Mesendoderm (in vitro differentiated cells): ENCODE data around the gene RAB37.

Experiments
- DNase-seq: peaks from one replicate; pipeline ENCODE4 v3.0.0; 2013
- H2AK5ac ChIP-seq: 2 replicates; pipeline ENCODE4 v1.6.1; 2013; ENCODE audit warnings: low read length, inconsistent platforms
- H2BK120ac ChIP-seq: 2 replicates; pipeline ENCODE4 v1.6.1; 2013; ENCODE audit warnings: low read depth, mild to moderate bottlenecking, low read length, moderate library complexity, mixed read lengths
- H2BK15ac ChIP-seq: replicated peaks from 2 replicates; pipeline ENCODE4 v1.6.1; 2013; ENCODE audit warnings: low read depth, mild to moderate bottlenecking, moderate library complexity
- H2BK5ac ChIP-seq: 2 replicates; pipeline ENCODE4 v1.6.1; 2013; ENCODE audit warnings: low read length, inconsistent platforms
- H3K18ac ChIP-seq: 2 replicates; pipeline ENCODE4 v1.6.1; 2013; ENCODE audit warnings: mild to moderate bottlenecking, low read length, mixed read lengths
- H3K23ac ChIP-seq: one replicate; pipeline ENCODE4 v1.6.1; 2013; ENCODE audit warnings: low read length
- H3K27ac ChIP-seq: 2 replicates; pipeline ENCODE4 v1.5.1; 2013; ENCODE audit warnings: low read depth, mild to moderate bottlenecking, inconsistent platforms, low read length, moderate library complexity
- H3K27me3 ChIP-seq: 2 replicates; pipeline ENCODE4 v1.6.1; 2013; ENCODE audit warnings: low read length, control low read depth, mild to moderate bottlenecking, inconsistent platforms; ENCODE audit not compliant: insufficient read depth, poor library complexity
- H3K36me3 ChIP-seq: 2 replicates; pipeline ENCODE4 v1.6.1; 2013; ENCODE audit warnings: low read length, inconsistent platforms; ENCODE audit not compliant: control insufficient read depth, insufficient read depth
- H3K4ac ChIP-seq: one replicate; pipeline ENCODE4 v1.6.1; 2013; ENCODE audit warnings: low read depth, mild to moderate bottlenecking, low read length, moderate library complexity
- H3K4me1 ChIP-seq: 2 replicates; pipeline ENCODE4 v1.6.1; 2013; ENCODE audit warnings: low read depth, low read length, inconsistent platforms; ENCODE audit not compliant: control insufficient read depth
- H3K4me2 ChIP-seq: 2 replicates; pipeline ENCODE4 v1.6.1; 2013; ENCODE audit warnings: low read length
- H3K4me3 ChIP-seq: 2 replicates; pipeline ENCODE4 v1.5.1; 2013; ENCODE audit warnings: mild to moderate bottlenecking, low read length
- H3K56ac ChIP-seq: one replicate; pipeline ENCODE4 v1.6.1; 2013; ENCODE audit warnings: low read length
- H3K79me1 ChIP-seq: 2 replicates; pipeline ENCODE4 v1.6.1; 2013; ENCODE audit warnings: low read length, inconsistent platforms
- H3K79me2 ChIP-seq: 2 replicates; pipeline ENCODE4 v1.6.1; 2013; ENCODE audit warnings: mild to moderate bottlenecking, low read length; ENCODE audit not compliant: control insufficient read depth, insufficient read depth
- H3K9ac ChIP-seq: 2 replicates; pipeline ENCODE4 v1.6.1; 2013; ENCODE audit warnings: low read length, inconsistent platforms
- H4K5ac ChIP-seq: one replicate; pipeline ENCODE4 v1.6.1; 2013; ENCODE audit warnings: low read length
- H4K8ac ChIP-seq: one replicate; pipeline ENCODE4 v1.6.1; 2013; ENCODE audit warnings: low read depth, mild to moderate bottlenecking, control low read depth, low read length, moderate library complexity
- WGBS: extraction: QIAGEN DNeasy Blood & Tissue Kit; methylation state at CpG from one replicate; pipeline ENCODE4 v1.1.7; 2013; ENCODE audit warnings: low lambda C conversion rate, missing lambda C conversion rate; ENCODE audit not compliant: insufficient coverage; ENCODE audit errors: extremely low coverage; 5-methylcytosine and 5-hydroxymethylcytosine counted together

RAB37 gene

DNA sequence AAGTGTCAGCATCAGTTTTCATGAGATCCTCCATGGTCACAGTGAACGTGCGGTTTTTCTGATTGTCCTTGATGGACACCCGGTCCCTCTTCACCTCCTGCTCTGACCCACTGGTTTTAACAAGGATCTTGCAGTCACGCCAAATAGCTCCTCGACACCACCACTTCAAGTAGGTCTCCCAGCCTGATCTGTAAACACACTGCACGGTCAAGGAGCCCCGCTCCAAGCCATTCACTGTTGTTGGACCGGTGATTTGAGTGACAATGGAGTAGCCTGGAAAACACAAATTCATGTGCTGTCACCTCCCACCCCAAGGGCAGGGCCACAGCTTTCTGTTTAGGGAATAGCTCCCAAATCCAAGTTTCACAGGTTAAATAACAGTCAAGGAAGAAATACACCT, 32.5 kb upstream of the RAB37 start:
- Histone ChIP-seq H3K56ac (no peak overlapping the region), H3K9ac (no peak overlapping the region), H4K5ac (no peak overlapping the region), H3K18ac (no peak overlapping the region), H2BK120ac (no peak overlapping the region), H3K4me1 (no peaks in the 10 kb centered on the region), H3K79me2 (no peaks in the 10 kb centered on the region), H3K79me1 (no peaks in the 10 kb centered on the region), H2AK5ac (no peak overlapping the region), H3K4ac (no peak overlapping the region), H2BK5ac (no peak overlapping the region), H3K27ac (no peak overlapping the region), H2BK15ac (no peak overlapping the region), H3K23ac (no peak overlapping the region), H3K27me3 (no peaks in the 10 kb centered on the region), H4K8ac (no peak overlapping the region), H3K4me2 (no peak overlapping the region), H3K4me3 (no peak overlapping the region), H3K36me3 (no peaks in the 10 kb centered on the region)
- DNase-seq = no peak
- no CpG with 5 or more reads among the region's 8 CpGs for WGBS

DNA sequence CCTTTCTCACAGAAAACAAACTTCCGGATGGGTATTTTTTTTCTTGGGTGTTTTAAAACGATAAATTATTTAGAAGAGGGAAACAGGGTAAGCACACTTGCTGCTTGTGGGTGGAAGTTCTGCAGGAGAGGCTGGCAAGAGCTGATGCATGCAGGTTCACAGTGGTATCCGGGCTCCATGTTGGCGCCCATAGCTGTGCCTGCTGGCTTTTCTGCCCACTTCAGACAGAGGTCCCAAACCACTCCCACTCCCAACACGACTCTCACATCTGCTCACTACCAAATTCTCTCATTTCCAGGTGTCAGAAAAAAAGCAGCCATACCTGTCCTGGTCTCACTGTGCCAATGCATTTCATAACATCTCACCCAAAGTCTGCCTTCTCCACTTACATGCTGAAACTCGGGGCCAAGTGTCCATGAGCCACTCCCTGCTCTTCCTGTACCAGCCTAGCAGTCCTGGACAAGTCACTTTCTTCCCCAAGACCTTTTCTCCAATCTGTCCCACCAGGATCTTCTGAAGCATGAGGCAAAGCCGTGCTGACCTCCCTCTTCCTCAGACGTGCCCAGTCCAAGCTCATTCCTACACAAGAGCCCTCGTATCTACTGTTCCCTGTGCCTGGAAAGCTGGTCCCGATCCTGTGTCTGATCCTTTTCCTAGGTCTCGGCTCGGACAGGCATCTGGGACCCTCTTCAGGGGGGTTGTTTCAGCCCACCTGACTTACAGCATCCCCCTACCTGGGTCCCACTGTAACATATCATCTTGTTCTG, 25.8 kb upstream of the RAB37 start:
- no peak overlapping the region for H3K56ac ChIP-seq
- no peak overlapping the region for H2BK15ac ChIP-seq
- H3K4me3 ChIP-seq = no peak overlapping the region
- H2AK5ac ChIP-seq = no peak overlapping the region
- H2BK120ac ChIP-seq = no peak overlapping the region
- no CpG with 5 or more reads among the region's 12 CpGs for WGBS
- H3K4ac ChIP-seq = no peak overlapping the region
- no peaks in the 10 kb centered on the region for H3K36me3 ChIP-seq
- DNase-seq = no peak
- H3K4me1 ChIP-seq = no peaks in the 10 kb centered on the region
- H3K27me3 ChIP-seq = no peaks in the 10 kb centered on the region
- H3K79me2 ChIP-seq = no peaks in the 10 kb centered on the region
- no peak overlapping the region for H3K4me2 ChIP-seq
- H3K18ac ChIP-seq = no peak overlapping the region
- H3K9ac ChIP-seq = no peak overlapping the region
- no peak overlapping the region for H3K27ac ChIP-seq
- H2BK5ac ChIP-seq = no peak overlapping the region
- H4K8ac ChIP-seq = no peak overlapping the region
- H3K23ac ChIP-seq = no peak overlapping the region
- no peaks in the 10 kb centered on the region for H3K79me1 ChIP-seq
- H4K5ac ChIP-seq = no peak overlapping the region

DNA sequence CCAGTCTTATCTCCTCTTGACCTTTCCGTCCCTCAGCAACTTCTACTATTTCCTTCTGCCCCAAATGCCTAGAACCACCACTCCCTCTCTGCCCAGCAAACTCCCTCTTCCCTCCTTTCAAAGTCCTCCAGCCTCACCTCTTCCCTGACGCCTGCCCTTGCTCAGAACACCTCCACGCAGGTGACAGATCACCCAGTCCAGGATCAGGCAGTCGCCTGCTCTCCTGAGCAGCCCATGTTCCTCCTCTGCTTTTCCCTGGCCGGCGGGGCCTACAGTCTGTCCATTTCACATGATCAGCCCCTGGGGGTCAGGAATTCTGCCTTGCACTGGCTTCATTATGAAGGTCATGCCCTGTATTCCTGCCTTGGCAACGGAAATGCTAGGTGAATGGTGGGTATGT, 24.8 kb upstream of the RAB37 start:
- Histone ChIP-seq H2AK5ac (no peak overlapping the region), H3K4me3 (no peak overlapping the region), H3K79me2 (no peaks in the 10 kb centered on the region), H3K27ac (no peak overlapping the region), H2BK5ac (no peak overlapping the region), H2BK15ac (no peak overlapping the region), H3K36me3 (no peaks in the 10 kb centered on the region), H4K5ac (no peak overlapping the region), H4K8ac (no peak overlapping the region), H3K27me3 (no peaks in the 10 kb centered on the region), H3K18ac (no peak overlapping the region), H2BK120ac (no peak overlapping the region), H3K23ac (no peak overlapping the region), H3K4me1 (no peaks in the 10 kb centered on the region), H3K9ac (no peak overlapping the region), H3K4me2 (no peak overlapping the region), H3K79me1 (no peaks in the 10 kb centered on the region), H3K56ac (no peak overlapping the region), H3K4ac (no peak overlapping the region)
- DNase-seq = no peak
- WGBS = no CpG with 5 or more reads among the region's 7 CpGs

DNA sequence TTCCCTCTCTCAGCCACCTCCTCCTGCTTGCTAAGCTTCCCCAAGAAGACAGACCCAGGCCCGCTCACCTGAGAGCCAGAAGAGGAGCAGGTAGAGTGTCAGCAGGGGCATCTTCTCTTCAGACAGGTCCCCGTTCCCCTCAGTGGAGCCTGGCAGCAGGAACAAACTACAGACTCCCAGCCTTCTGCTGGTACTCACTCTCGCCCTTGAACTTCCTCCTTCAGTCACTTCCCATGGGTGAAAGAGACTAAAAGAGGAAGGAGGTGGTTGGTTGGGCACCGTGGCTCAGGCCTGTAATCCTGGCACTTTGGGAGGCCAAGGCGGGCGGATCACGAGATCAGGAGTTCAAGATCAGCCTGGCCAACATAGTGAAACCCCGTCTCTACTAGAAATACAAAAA, 24.3 kb upstream of the RAB37 start, which contains the start of gene CD300LF:
Gene CD300LF (minus strand): TSS at position 168 of the 400 bp plus-strand sequence. CDS start 57 bp downstream, at position 111.
- H2AK5ac ChIP-seq = no peak within 1 kb of the TSS
- H2BK120ac ChIP-seq = no peak within 1 kb of the TSS
- H3K23ac ChIP-seq = no peak within 1 kb of the TSS
- no peaks in the 10 kb centered on the region for H3K36me3 ChIP-seq
- no peak within 1 kb of the TSS for H4K8ac ChIP-seq
- H4K5ac ChIP-seq = no peak within 1 kb of the TSS
- WGBS = no CpG with 5 or more reads among the region's 8 CpGs
- H3K27ac ChIP-seq = no peak within 1 kb of the TSS
- no peak within 1 kb of the TSS for H3K4me3 ChIP-seq
- no peaks in the 10 kb centered on the region for H3K79me1 ChIP-seq
- H3K27me3 ChIP-seq = no peaks in the 10 kb centered on the region
- H2BK15ac ChIP-seq = no peak within 1 kb of the TSS
- H3K18ac ChIP-seq = no peak within 1 kb of the TSS
- no peak within 1 kb of the TSS for H3K4ac ChIP-seq
- H3K4me1 ChIP-seq = no peaks in the 10 kb centered on the region
- DNase-seq = no peak
- no peak within 1 kb of the TSS for H3K4me2 ChIP-seq
- no peak within 1 kb of the TSS for H3K56ac ChIP-seq
- no peak within 1 kb of the TSS for H2BK5ac ChIP-seq
- no peaks in the 10 kb centered on the region for H3K79me2 ChIP-seq
- H3K9ac ChIP-seq = no peak within 1 kb of the TSS

DNA sequence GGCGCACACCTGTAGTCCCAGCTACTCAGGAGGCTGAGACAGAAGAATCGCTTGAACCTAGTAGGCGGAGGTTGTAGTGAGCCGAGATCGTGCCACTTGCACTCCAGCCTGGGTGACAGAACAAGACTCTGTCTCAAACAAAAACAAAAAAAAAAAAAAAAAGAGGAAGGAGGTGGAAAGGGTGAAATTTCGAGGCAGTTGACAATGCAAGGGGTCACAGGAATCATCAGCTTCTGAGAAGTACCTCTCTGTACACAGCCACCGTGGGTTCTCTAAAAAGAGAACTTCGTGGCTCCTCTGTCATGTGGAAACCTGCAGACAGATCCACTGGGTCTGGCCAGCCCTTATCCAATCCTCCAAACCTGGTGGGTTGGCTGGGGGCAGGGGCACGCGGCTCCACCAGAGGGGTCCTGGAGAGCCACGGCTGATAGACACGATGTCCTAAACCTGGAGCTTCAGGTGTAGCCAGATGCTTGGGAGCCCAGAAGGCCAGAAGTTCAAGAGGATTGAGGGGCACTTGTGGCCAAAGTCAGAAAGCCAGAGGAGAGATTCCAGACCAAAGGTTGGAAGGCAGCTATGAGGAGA, 23.8 kb upstream of the RAB37 start:
- no CpG with 5 or more reads among the region's 12 CpGs for WGBS
- H3K79me2 ChIP-seq = no peaks in the 10 kb centered on the region

More for the DNA sequence above, 23.8 kb upstream of the RAB37 start:
- no peak for DNase-seq
- Histone ChIP-seq H3K27ac (no peak overlapping the region), H3K23ac (no peak overlapping the region), H3K4me1 (no peaks in the 10 kb centered on the region), H2AK5ac (no peak overlapping the region), H3K27me3 (no peaks in the 10 kb centered on the region), H3K4me2 (no peak overlapping the region), H3K9ac (no peak overlapping the region), H3K4me3 (no peak overlapping the region), H2BK120ac (no peak overlapping the region), H3K36me3 (no peaks in the 10 kb centered on the region), H3K79me1 (no peaks in the 10 kb centered on the region), H4K8ac (no peak overlapping the region), H3K18ac (no peak overlapping the region), H4K5ac (no peak overlapping the region), H2BK5ac (no peak overlapping the region), H3K4ac (no peak overlapping the region), H3K56ac (no peak overlapping the region), H2BK15ac (no peak overlapping the region)
